Esophagus squamous epithelium (tissue), 4 donors: ENCODE results near the gene GTF2B.

ENCODE experiments used
- CTCF ChIP-seq, 6 experiments: fragments of 450-650 bp in 4 of 6; fragments of 200-600 bp in 2 of 6; sonication (generic) in 2 of 6; IDR thresholded peaks; one replicate each; pipeline ENCODE4 v1.5.1; 2016 to 2019; ENCODE audit warnings: antibody characterized with exemption in 6 of 6, mild to moderate bottlenecking in 4 of 6, moderate library complexity in 4 of 6
- POLR2A ChIP-seq, 4 donors: fragments of 450-650 bp; IDR thresholded peaks; one replicate each; pipeline ENCODE4 v1.6.1; 2017; ENCODE audit warnings: antibody characterized with exemption in 4 of 4, mild to moderate bottlenecking in 4 of 4, moderate library complexity in 3 of 4

GRCh38 chr1:88873737-88874349, 17.5 kb downstream of the GTF2B start:
- no peak for TF ChIP-seq CTCF (IDR thresholded peaks at IDR 0.05)
- TF ChIP-seq POLR2A (IDR thresholded peaks at IDR 0.05), result no peak
